Right lobe of liver (tissue), 6 donors: Measurements from ENCODE around the gene ALG13. TPM values are rescaled to one million over a fixed set of nuclear protein-coding genes. Genes with fewer than 3 reads are reported as not detected.
"Not testable (repeated sequence)": the region's sequence is repeated elsewhere in the genome, so short reads cannot be mapped to it uniquely, and the experiment has no call there.

ENCODE experiments used
- ATAC-seq, 4 donors: fragments of 200-7000 bp; cut with Tn5 transposase; one replicate each; pipeline ENCODE4 v1.9.1; 2020; ENCODE audit warnings: mild to moderate bottlenecking in 4 of 4, moderate library complexity in 4 of 4
- DNase-seq, 3 donors: peaks; one replicate each; pipeline ENCODE4 v3.0.0-alpha.2; 2020
- H3K27ac ChIP-seq, 3 donors: fragments of 200-600 bp; one replicate each; pipeline ENCODE4 v1.8.0; 2022
- H3K27me3 ChIP-seq, 2 donors: fragments of 200-600 bp; one replicate each; pipeline ENCODE4 v1.8.0; 2022
- H3K36me3 ChIP-seq, 4 donors: fragments of 200-600 bp; sonication (generic) in 1 of 4; one replicate each; pipeline versions ENCODE4 v1.5.1 to v1.8.0; 2017 to 2022; ENCODE audit warnings: control low read depth in 1 of 4
- H3K4me1 ChIP-seq, 4 donors: fragments of 200-600 bp; sonication (generic) in 1 of 4; one replicate each; pipeline versions ENCODE4 v1.5.1 to v1.8.0; 2017 to 2022; ENCODE audit warnings: control low read depth in 1 of 4
- H3K4me3 ChIP-seq, 3 donors: fragments of 200-600 bp; one replicate each; pipeline ENCODE4 v1.8.0; 2022
- H3K9me3 ChIP-seq, 4 donors: fragments of 200-600 bp; sonication (generic) in 1 of 4; one replicate each; pipeline versions ENCODE4 v1.5.1 to v1.8.0; 2017 to 2022; ENCODE audit warnings: control low read depth in 1 of 4
- CTCF ChIP-seq, 4 donors: fragments of 200-600 bp in 3 of 4; fragments of 450-650 bp in 1 of 4; IDR thresholded peaks; one replicate each; pipeline versions ENCODE4 v1.5.1 to v1.8.0; 2016 to 2022; ENCODE audit warnings: antibody characterized with exemption in 4 of 4, mild to moderate bottlenecking in 2 of 4
- POLR2A ChIP-seq: fragments of 450-650 bp; IDR thresholded peaks from one replicate; pipeline ENCODE4 v1.6.1; 2017; ENCODE audit warnings: antibody characterized with exemption, mild to moderate bottlenecking
- WGBS: methylation state at CpG from one replicate; pipeline ENCODE4 v1.1.6; 2018; ENCODE audit warnings: low coverage, low lambda C conversion rate; ENCODE audit not compliant: insufficient coverage; ENCODE audit errors: missing lambda C conversion rate; 5-methylcytosine and 5-hydroxymethylcytosine counted together
- intact Hi-C, 2 donors: fragments of 100-400 bp; cut with DNase I; formaldehyde crosslinking; loops; one replicate each; pipeline versions ENCODE4 v1.11.2 to v1.14.1; 2022
- small RNA-seq, 2 experiments: library from RNA; depleted of rRNA; stranded (forward); fragments of <200 nt; gene quantifications; one replicate each; pipeline ENCODE3, GENCODE V24; 2016
- total RNA-seq, 6 experiments: library from RNA; depleted of rRNA in 2 of 6; stranded (reverse); fragments of >200 nt in 2 of 6; fragmentation: NEBNext Ultra II Directional in 3 of 6; extraction: Animal tissue kit (Norgen Biotek cat#: 25700) in 3 of 6; gene quantifications; one replicate each; pipeline versions ENCODE4 v1.1.0 to v1.2.4, GENCODE V29; 2016 to 2023
- donor health status: DM: no; HTN: yes; CAD: no.
- donor health status: DM: no; HTN: no; CAD: no.
- donor health status: DM: no; HTN: no; CAD: no.
- donor health status: DM: no; HTN: yes; CAD: no.
- donor health status: DM: no; HTN: yes; CAD: no.

ALG13 gene
- total RNA-seq, 6 experiments from 2014 or later: 17.8 to 50.6 (median 25.7) TPM

GRCh38 chrX:111761578-111762135, 80.7 kb downstream of the ALG13 start:
- DNase-seq (no peak), ATAC-seq (no peak)
- Histone ChIP-seq H3K27ac (no peak overlapping the region), H3K36me3 (no peaks in the 10 kb centered on the region), H3K27me3 (no peaks in the 10 kb centered on the region), H3K4me3 (no peak overlapping the region), H3K4me1 (no peaks in the 10 kb centered on the region), H3K9me3 (no peaks in the 10 kb centered on the region)
- 66% methylated on average over 3 of the region's 3 CpGs for WGBS
- TF ChIP-seq CTCF (IDR thresholded peaks at IDR 0.05): no peak
- no peak for TF ChIP-seq POLR2A
- intact Hi-C loops: no loop called here

- Histone ChIP-seq H3K4me1 (no peaks in the 10 kb centered on the region), H3K27me3 (no peaks in the 10 kb centered on the region), H3K27ac (no peak overlapping the region), H3K9me3 (no peaks in the 10 kb centered on the region), H3K4me3 (no peak overlapping the region), H3K36me3 (no peaks in the 10 kb centered on the region)
- ATAC-seq (no peak), DNase-seq (no peak)
- intact Hi-C loops: no loop called here
- TF ChIP-seq POLR2A (no peak), CTCF (IDR thresholded peaks at IDR 0.05) (no peak)
- 89% methylated on average over 1 of the region's 1 CpG for WGBS
Measured at GRCh38 chrX:111778591-111778990, 97.6 kb downstream of the ALG13 start.

GRCh38 chrX:111779582-111779981, 98.6 kb downstream of the ALG13 start:
- intact Hi-C loops: no loop called here
- Histone ChIP-seq H3K4me3 (no peak overlapping the region), H3K4me1 (no peaks in the 10 kb centered on the region), H3K36me3 (no peaks in the 10 kb centered on the region), H3K27me3 (no peaks in the 10 kb centered on the region), H3K27ac (no peak overlapping the region), H3K9me3 (no peaks in the 10 kb centered on the region)
- TF ChIP-seq CTCF (IDR thresholded peaks at IDR 0.05): no peak
- TF ChIP-seq POLR2A: no peak
- ATAC-seq (peak in 2 of 4 donors; percentile 25 to 36), DNase-seq (no peak)

GRCh38 chrX:111784667-111785066, 103.7 kb downstream of the ALG13 start:
- intact Hi-C loops: no loop called here
- Histone ChIP-seq H3K9me3 (peaks cover 0 to 4% (median 0%) of the 10 kb centered on the region in 4 donors), H3K4me1 (no peaks in the 10 kb centered on the region), H3K36me3 (no peaks in the 10 kb centered on the region), H3K4me3 (no peak overlapping the region), H3K27ac (no peak overlapping the region), H3K27me3 (no peaks in the 10 kb centered on the region)
- no peak for ATAC-seq
- TF ChIP-seq CTCF (IDR thresholded peaks at IDR 0.05) (no peak), POLR2A (no peak)
- no peak for DNase-seq
- 80% methylated on average over 1 of the region's 7 CpGs for WGBS

GRCh38 chrX:111790054-111790453, 109.1 kb downstream of the ALG13 start:
- intact Hi-C loops: not testable (repeated sequence)

More at GRCh38 chrX:111790054-111790453, 109.1 kb downstream of the ALG13 start:
- not testable (repeated sequence) for H3K36me3 ChIP-seq, ATAC-seq, H3K27me3 ChIP-seq, H3K4me1 ChIP-seq, DNase-seq, H3K4me3 ChIP-seq, H3K9me3 ChIP-seq, H3K27ac ChIP-seq
- WGBS: 83% methylated on average over 1 of the region's 1 CpG

Small RNA genes within 50 kb of the gene (small RNA-seq; reads per million reads assigned to genes)
- 0 reads per million in 2 experiments for gene RNA5SP512

Other genes with a start within 250 kb of the ALG13 start
- 10 to 100 TPM in 2 of 6 experiments, under 1 TPM in 4; 0.06 to 29.1 (median 0.25) TPM for gene SERTM2, start 169.5 kb upstream of the ALG13 start, total RNA-seq
- not detected for gene TRPC5OS, start 195.0 kb downstream of the ALG13 start, total RNA-seq